Measurements from ENCODE around the gene RNF25.

RNF25 gene

GRCh38 chr2:218622606-218623365 is 49.0 kb downstream of the RNF25 start:
- H4K20me1 ChIP-seq (ENCODE audit: control insufficient read depth, insufficient read depth, low read depth, low read length) = no peaks in the 10 kb centered on the region
- no peak for TF ChIP-seq EZH2phosphoT487 (IDR thresholded peaks at IDR 0.05; ENCODE audit: borderline replicate concordance, low read length)
- no peak for TF ChIP-seq CTCF (IDR thresholded peaks at IDR 0.05; ENCODE audit: low read depth, low read length, poor library complexity, severe bottlenecking)
- no peaks in the 10 kb centered on the region for H3K36me3 ChIP-seq (ENCODE audit: control insufficient read depth, low read length)
- no peaks in the 10 kb centered on the region for H3F3A ChIP-seq (ENCODE audit: control insufficient read depth, insufficient read depth)
- peaks cover 11% of the 10 kb centered on the region for H3K4me1 ChIP-seq (ENCODE audit: control insufficient read depth, low read length)
- no peaks in the 10 kb centered on the region for H3K27me3 ChIP-seq (ENCODE audit: control insufficient read depth, low read length)
- H3K4me2 ChIP-seq (ENCODE audit: low read length) = peak overlapping the region; percentile 34
- no peaks in the 10 kb centered on the region for H3K9me2 ChIP-seq (replicated peaks; ENCODE audit: control insufficient read depth, low read length)
- H3K4me3 ChIP-seq (ENCODE audit: low read length) = no peak overlapping the region
- no peak overlapping the region for H3K27ac ChIP-seq (ENCODE audit: low read depth, low read length)
- H3K79me2 ChIP-seq (ENCODE audit: control insufficient read depth, low read length) = no peaks in the 10 kb centered on the region
- H3K9me3 ChIP-seq (ENCODE audit: control insufficient read depth, insufficient read depth, low read length) = no peaks in the 10 kb centered on the region

GRCh38 chr2:218621007-218621406 is 50.8 kb downstream of the RNF25 start:
- Histone ChIP-seq H3K9me3 (ENCODE audit: control insufficient read depth, insufficient read depth, low read length) (no peaks in the 10 kb centered on the region), H3K4me2 (ENCODE audit: low read length) (no peak overlapping the region), H3K27ac (ENCODE audit: low read depth, low read length) (no peak overlapping the region), H3K36me3 (ENCODE audit: control insufficient read depth, low read length) (no peaks in the 10 kb centered on the region), H3K4me3 (ENCODE audit: low read length) (no peak overlapping the region), H3K4me1 (ENCODE audit: control insufficient read depth, low read length) (peaks cover 11% of the 10 kb centered on the region), H3K79me2 (ENCODE audit: control insufficient read depth, low read length) (no peaks in the 10 kb centered on the region), H3F3A (ENCODE audit: control insufficient read depth, insufficient read depth) (no peaks in the 10 kb centered on the region), H3K9me2 (replicated peaks; ENCODE audit: control insufficient read depth, low read length) (no peaks in the 10 kb centered on the region), H4K20me1 (ENCODE audit: control insufficient read depth, insufficient read depth, low read depth, low read length) (no peaks in the 10 kb centered on the region), H3K27me3 (ENCODE audit: control insufficient read depth, low read length) (no peaks in the 10 kb centered on the region)
- TF ChIP-seq CTCF (IDR thresholded peaks at IDR 0.05; ENCODE audit: low read depth, low read length, poor library complexity, severe bottlenecking) (no peak), EZH2phosphoT487 (IDR thresholded peaks at IDR 0.05; ENCODE audit: borderline replicate concordance, low read length) (no peak)

GRCh38 chr2:218618102-218618860 is 53.5 kb downstream of the RNF25 start:
- H3K36me3 ChIP-seq (ENCODE audit: control insufficient read depth, low read length) = no peaks in the 10 kb centered on the region
- no peak overlapping the region for H3K27ac ChIP-seq (ENCODE audit: low read depth, low read length)
- no peaks in the 10 kb centered on the region for H3K9me2 ChIP-seq (replicated peaks; ENCODE audit: control insufficient read depth, low read length)
- H3K79me2 ChIP-seq (ENCODE audit: control insufficient read depth, low read length) = no peaks in the 10 kb centered on the region
- TF ChIP-seq CTCF (IDR thresholded peaks at IDR 0.05; ENCODE audit: low read depth, low read length, poor library complexity, severe bottlenecking) (peak; percentile 19), EZH2phosphoT487 (IDR thresholded peaks at IDR 0.05; ENCODE audit: borderline replicate concordance, low read length) (no peak)
- no peaks in the 10 kb centered on the region for H3K9me3 ChIP-seq (ENCODE audit: control insufficient read depth, insufficient read depth, low read length)
- peaks cover 4% of the 10 kb centered on the region; the same call in 1 of the 2 replicates for H3K27me3 ChIP-seq (ENCODE audit: control insufficient read depth, low read length)
- no peak overlapping the region for H3K4me3 ChIP-seq (ENCODE audit: low read length)
- H3K4me2 ChIP-seq (ENCODE audit: low read length) = no peak overlapping the region
- no peaks in the 10 kb centered on the region for H4K20me1 ChIP-seq (ENCODE audit: control insufficient read depth, insufficient read depth, low read depth, low read length)
- H3F3A ChIP-seq (ENCODE audit: control insufficient read depth, insufficient read depth) = no peaks in the 10 kb centered on the region
- H3K4me1 ChIP-seq (ENCODE audit: control insufficient read depth, low read length) = peaks cover 8% of the 10 kb centered on the region
